Activated T-helper 1 cell treated with Interleukin-2 at 50 U/mL for 16 hours (primary cell): ENCODE results near the gene DLG1.

Experiments
- DNase-seq: peaks from one replicate; pipeline ENCODE4 v3.0.0-alpha.2; 2020; ENCODE audit warnings: low read depth

Gene DLG1

DNA sequence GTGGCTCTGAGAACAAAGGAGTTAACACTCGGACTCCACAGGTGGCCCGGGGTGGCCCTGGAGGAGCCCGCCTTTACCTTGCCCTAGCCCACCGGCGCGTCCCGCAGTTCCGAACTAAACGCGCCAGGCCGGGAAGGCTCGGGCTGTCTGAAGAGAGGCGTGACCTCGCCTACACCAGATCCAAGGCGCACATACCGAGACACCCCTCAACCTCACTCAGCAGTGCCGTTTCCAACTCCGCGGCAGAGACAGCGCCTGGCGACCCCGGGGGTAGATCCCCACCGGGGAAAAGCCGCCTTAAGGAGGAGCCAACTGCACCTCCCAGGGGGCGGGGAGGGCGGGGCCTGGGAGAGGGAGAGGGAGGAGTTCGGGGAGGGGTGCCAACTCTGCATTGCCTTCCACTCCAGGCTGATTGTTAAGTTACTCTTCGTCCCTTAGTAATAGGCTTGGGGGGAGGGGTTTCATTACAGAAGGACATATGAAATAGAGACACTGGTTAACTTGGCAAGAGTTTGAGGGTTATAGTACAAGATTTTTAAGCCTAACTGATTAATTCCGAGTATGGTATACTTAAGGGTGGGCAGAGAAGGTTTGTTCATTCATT, at the start of gene DLG1:
DLG1 (minus strand) TSS at position 272 of the 604 bp plus-strand sequence. CDS start 1,408 bp downstream, outside the sequence.
- peak; percentile 68 for DNase-seq

DNA sequence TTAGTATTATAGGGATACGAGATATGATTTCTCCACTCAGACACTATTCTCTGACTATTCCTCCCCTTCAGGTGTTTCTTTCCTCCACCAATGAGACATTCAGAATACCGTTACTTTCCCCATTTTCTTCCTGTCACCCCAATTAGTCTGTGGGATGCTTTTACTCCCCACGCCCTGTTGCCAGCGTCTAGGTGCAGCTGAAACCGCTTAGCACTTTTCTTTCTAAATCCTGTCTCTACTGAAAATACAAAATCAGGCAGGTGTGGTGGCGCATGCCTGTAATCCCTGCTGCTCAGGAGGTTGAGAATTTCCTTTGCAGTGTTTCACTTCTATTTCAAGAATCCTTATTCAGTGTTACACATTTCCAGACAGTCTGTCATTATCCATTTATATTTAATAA, 49.6 kb upstream of the DLG1 start:
- DNase-seq, result no peak

DNA sequence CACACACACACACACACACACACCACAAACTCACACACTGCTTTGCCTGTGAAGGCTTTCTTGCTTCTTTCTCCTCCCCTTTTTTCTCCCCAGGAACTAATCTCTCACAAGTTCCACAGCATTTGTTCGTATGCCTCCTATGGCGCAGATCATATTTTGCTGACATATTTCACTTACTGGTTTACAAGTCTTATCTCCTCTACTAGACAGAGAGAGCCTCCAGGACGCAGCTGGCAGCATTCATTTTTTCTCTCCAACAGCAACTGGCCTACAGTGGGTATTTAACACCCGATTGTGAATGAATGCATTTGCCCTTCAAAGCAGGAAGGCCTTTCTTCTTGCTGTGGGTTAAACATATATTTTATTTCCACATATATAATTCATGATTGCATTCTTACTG, 47.0 kb upstream of the DLG1 start:
- no peak for DNase-seq

DNA sequence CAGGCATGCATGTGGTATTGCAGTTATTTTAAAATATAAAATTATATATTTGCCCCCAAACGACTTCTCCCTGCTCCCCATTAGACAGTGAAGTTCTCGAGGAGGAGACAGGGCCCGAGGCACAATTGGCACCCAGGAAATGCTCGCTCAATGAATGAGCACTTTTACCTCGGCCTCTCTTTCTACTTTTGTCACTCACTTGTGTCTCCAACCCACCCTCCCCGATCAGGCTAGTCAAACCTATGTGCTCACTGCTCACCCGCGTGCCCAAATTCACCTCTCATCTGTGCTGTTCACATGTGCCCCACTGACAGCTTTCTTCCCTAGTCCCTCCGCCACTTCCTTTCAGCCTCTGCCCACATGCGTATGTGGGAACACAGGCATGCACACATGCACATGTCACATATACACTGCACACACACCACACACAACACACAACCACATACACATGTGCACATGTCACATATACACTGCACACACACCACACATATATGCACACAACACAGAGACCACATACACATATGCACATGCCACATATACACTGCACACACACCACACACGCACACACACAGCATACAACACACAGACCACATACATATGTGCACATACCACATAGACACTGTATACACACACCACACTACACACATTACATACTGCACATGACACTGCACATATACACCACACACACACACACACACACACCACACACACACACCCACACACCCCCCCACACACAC, 46.3 kb upstream of the DLG1 start:
- DNase-seq, result no peak

DNA sequence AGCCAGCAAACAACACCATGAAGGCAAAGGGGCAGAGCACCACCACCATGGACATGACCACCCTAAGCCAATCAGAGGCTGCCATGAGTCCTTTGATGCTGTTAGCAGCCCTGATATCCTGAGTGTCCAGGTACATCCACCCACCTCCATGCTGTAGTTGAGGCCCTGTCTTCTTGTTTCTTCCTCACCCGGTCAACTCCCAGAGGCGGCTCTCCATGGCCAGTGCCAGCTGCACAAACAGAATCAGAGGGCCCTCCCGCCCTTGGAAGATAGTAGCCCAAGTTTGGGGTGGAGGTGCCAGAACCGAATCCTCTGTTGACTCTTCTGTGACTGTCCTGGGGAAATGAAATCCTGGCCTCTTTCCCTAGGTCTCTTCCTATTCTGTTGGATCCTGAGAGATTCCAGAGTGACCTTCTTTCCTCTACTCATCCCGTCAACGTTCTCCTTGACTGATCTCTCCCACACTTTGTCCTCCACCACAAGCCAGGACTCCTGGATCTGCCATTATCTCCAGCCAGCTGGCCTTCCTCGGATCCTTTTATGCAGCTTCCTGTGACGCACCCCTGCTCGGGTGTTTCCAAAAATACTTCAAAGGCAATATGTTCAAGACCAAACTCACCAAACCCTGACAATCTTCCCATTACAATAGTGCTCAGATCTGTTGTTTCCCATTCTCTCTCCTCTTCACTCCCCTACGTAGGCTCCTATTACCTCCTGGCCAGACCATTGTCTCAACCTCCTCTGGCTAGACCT, 45.4 kb upstream of the DLG1 start:
- DNase-seq, result no peak

DNA sequence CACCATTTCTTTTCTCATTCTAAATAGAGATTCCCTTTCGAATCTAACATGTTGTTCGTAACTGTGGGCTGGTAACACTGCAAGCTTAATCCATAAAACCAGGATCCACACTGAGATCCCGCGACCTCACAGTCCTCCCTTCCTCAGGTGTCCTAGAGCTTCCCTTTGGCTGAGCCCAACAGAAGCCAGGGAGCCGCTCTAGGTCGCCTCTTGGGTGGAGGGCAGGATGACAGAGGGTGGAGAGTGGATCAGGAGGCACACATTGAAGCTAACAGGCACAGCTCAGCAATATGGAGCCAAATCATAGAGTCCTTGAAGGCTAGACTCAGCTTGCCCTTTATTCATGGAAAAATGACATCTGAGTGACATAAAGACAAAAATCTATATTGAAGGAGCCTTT, 44.7 kb upstream of the DLG1 start:
- DNase-seq, result no peak

DNA sequence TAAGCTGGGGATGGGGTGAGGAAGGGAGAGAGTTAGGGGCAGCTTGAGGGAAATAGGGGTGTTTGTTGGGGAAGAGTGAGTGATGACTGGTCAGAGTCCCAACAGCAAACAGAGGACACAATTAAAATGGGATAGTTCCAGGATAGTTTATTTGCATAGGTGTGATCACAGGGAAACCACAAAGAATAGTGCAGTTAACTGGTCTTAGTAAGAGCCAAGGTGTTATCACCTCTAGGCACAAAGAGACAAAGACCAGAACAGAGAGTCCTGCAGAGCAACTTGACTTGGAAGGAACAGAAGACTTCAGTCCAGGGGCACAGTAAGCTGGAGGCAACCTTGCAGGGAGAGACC, 42.1 kb upstream of the DLG1 start:
- DNase-seq, result no peak

DNA sequence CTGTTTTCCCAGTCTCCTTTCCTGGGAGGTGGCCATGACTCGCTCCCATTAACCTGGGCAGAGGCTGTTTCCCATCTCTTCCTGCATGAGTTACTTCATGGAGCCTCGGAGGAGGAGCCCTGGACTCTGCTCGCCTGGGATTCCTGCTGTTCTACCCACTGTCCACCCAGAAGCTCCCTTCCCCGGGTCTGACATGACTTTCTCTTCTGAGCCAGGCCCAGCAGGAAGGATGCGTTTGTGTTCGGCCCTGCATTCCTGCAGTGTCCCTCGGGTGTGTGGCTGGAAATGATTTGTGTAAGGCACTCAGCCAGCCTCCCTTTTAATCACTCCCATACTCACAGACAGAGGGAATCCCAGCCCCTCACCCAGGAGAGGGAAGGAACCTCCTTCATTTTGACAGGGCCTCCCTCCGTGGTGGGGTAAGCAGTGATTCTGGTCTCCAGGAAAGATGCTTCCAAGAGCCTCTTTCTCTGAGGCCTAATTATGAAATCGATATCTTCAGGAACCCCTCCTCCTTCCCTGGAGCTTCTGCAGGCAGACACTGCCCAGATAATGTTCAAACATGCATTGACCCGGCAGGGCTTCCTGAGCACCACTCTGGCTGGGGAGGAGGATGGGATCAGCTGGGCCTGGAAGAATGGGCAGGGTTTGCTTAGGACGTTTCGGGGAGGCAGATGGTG, 41.6 kb upstream of the DLG1 start:
- DNase-seq, result no peak

DNA sequence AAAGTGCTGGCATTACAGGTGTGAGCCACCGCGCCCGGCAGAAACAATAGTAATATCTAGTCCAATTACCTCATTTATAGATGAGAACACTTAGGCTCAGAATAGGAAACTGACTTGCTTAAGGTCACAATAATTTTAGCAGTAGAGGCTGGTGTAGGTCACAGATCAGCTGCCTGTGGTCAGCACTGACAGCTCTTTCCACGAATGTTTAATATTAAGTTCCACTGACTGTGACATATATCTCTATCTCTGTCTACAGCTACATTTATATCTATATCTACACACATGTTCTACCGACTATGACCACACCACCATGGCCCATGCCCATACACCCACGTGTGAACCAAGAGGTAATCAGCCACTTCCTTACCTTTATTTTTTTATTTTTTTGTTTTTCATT, 40.2 kb upstream of the DLG1 start:
- DNase-seq, result no peak

DNA sequence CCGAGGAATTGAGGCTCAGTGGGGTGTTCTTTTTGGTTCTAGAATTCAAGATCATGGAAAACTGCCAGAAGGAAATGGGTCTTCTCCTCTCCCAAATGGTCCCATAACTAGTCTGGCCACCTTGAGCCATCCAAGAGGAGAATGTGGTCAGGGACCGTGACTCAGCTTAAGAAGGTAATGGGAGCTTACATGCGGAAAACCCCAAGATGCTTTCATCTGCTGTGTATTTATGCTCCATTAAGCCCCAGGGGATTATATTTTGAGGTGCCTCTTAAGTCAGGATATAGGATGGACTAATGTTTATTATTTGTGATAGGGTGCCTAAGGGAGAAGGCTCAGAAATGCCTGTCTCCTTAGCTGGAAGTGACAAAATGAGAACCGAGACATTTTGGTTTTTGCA, 39.2 kb upstream of the DLG1 start:
- no peak for DNase-seq

DNA sequence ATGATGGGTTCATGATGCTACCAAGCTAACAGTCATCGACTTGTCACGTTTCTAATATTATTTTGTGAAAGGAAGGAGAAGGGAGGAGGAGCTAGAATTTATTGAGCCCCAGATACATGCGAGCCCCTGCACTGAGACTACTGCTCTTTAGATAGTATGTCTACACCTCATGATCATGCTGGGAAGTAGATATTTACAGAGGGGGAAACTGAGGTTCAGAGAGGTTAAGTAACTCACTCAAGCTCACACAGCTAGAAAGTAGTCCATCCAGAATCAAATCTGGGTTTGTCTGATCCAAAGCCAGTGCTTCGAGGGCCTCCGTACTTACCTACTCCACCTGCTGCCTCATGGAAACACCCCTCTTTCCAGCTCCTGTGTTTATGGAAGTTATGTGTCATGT, 38.8 kb upstream of the DLG1 start:
- DNase-seq, result no peak

DNA sequence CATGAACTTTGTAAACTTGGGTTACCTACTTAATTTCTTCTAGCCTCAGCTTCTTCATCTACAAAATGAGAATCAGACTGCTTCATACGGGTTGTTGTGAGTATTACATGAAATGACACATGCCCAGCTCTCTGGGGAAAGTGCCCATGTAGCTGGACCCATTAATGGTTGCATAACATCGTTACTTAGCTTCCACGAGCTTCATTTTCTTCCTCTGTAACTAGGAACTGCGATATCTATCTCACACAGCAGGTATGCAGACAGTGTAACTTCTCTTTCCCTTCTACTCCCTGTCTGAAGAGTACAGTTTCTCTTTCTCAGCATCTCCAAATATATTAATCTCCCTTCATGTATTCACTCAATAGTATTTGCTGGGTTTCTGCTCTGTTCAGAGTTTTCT, 37.9 kb upstream of the DLG1 start:
- no peak for DNase-seq

DNA sequence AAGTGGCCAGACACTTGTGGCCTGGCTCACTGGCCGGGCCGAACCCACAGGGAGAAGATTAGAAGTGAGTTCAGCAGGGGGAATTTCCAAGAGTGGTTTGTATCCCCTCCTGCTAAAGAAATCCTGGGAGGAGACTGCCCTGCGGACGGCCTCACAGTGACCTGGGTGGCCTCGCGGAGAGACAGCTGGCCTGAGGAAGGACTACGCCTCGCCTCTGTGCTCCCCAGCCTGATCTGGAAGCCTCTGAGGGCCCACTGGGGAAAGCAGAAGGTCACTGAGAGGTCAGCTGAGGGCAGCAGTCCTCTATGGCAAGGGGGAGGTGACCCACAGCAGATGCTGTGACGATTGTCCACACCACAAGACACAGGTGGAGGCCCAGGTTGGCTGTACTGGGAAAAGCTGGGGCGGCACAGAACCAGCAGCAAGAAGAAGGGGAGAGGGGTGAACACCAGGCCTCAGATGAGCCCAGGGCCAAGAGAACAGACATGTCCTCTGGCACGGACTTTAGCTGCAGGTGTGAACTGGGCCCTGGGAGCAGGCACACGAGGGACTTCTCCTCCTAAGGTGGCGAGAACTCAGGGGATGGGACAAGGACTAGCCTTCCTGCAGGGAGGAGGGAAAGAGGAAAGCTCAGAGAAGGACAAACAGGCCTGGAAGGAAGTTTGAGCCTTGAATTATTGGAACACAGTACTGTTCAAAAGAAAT, 37.2 kb upstream of the DLG1 start:
- DNase-seq, result no peak

DNA sequence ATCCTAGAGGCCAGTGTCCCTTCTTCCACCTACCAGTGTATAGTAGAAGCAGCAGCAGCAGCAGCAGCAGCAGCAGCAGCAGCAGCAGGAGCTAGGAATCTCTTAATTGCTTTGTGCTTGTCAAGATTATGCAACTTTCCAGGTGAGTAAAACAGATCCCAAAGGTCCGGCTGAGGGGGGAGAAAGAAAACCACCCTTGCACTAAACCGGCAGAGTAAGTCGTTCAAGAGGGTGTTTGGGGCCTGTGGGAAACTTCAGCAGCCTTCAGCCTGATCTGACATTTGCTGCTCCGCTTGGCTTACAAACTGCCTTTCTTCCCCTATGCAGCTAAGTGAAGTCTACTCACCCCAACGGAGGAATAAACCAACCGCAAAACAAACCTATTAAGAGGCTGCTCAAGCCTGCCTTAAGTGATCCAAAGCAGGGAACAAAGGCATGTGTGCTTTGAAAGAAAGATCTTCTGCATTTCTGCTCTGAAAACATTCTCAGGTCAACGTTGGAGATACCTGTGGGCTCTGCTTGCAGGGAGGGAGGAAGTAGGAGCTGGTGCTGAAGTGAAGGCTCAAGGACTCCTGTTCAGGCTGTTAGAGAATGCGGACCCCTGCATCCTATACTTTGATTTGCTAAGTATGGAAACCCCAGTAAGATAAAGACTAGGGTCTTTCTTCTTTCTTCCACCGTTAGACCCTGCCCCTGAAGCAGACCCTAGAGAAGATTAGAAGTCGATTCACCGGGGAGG, 35.7 kb upstream of the DLG1 start:
- DNase-seq, result no peak

DNA sequence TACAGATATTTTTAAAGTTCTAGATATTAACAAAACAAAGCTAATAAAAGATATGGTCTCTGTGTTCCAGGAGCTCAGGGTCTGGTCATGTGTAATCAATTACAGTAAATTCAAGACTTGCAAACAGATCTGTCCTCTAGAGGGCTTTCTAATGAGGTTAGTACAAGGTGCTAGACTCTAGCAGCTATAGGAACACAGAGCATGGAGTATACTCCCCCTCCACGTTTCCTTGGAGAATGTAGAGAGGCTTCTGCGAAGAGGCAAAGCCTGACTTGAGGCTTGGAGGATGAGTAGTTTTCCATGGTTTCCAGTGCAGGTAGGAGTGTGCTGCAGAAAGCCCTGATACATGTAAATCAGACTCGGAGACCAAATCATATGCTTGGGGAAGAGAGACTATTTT, 32.7 kb upstream of the DLG1 start:
- no peak for DNase-seq

DNA sequence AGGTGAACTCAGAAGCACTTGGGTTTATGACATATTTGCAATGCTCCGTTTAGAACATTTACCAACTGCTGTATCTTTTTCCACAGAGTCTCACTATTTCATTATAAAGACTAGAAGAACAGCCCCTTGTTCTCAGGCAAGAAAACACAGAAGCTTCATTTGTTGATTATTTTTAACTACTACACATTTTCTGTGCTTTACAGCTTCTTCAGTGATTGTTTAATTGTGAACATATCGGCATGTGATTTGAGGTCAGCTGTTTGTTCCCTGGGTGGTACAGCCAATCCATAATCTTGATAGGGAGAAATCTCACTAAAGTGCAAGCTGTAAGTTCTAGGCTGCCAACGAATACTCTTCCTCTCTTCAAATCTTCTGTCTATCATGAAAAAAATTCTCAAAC, 31.0 kb upstream of the DLG1 start:
- DNase-seq, result no peak

DNA sequence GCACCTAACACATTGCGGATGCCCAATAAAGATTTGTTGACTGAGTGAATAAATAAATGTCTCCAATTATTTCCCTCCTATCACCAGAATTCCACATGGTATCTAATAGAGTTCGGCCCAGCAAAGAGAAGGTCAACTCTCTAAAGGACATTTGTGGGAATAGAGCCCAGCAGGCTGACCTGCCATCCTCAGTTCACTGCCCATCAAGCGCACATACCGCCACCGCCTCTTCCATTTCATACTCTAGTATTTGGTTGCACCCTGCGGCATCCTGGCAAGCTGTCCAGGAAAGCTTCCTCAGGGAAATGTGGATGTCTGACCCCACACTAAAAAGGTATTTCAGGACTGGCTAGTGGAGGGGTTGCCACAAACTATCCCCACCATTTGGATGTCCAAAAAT, 29.8 kb upstream of the DLG1 start:
- DNase-seq, result no peak

DNA sequence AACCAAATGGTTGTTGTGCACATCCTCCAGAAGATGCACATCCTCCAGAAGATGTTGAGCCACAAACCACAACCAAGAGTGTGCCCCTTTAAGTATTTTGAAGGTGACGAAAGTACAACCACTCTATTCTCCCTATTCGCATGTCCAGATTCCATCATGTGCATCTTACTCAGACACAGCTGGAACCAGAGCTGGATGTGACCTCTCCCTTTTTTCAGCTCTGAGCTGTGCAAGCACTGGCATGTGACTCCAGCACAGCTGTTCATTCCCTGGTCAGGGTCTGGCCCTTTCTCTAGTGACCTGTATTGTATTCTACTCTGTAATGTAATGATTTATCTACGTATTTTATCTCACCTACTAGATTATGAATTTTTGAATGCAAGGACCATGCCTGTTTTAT, 29.3 kb upstream of the DLG1 start:
- no peak for DNase-seq

DNA sequence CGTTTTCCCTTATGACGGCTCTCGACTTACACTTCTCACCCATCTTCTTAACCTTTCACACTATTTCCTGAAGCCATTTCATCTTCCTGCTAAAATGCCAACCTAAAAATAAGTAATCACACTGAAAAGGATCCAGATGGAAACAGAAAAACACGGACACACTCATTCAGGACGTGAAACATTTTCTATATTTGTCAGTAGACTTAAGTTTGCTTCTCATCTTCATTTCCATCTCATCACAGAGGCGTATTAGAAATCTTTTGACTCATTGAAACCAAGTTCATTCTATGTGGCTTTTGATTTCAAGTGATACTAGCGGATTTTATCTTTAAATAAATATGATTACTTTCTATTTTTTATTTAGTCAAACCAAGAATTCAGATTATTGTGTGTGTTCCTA, 27.4 kb upstream of the DLG1 start:
- DNase-seq, result no peak

DNA sequence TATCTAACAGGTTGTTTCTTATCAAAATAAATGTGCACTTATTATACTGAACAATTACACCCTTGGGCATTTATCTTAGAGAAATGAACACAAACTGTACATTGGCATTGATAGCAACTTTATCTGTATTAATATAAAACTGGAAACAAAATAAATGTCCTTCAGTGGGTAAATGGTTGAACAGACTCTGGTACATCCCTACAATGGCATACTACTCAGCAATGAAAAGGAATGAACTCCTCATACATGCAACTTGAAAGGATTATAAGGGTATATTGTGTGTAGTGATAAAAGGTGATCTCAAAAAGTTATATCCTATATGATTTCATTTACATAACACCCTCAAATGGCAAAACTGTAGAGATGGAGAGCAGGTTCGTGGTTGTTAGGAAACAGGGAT, 23.7 kb upstream of the DLG1 start:
- DNase-seq, result no peak

DNA sequence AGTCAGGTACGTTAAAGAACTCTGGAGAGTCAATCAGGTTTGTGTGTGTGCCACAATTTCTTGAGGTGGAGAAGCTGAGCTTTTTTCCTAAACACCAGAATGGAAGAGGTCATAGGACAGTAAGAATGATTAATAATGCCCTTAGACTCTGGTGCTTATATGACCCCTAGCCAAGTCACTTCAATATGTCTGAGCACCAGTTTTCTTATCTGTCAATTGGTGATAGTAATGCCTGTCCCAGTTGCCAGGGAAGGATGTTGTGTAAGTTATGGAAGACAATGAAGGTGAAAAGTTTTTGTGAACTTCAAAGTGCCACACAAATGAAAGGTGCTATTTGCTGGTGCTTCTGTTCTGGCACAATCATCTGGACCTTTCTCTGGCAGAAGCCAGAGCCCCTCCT, 22.2 kb upstream of the DLG1 start:
- DNase-seq, result no peak
